Sigmoid colon (tissue), 7 donors: ENCODE results near the gene PVALB. TPM values are rescaled to one million over a fixed set of nuclear protein-coding genes. Genes with fewer than 3 reads are reported as not detected.

Source experiments
- DNase-seq: peaks from one replicate; pipeline ENCODE4 v3.0.0-alpha.2; 2019
- H3K27ac ChIP-seq, 4 donors: fragments of 200-600 bp; sonication (generic); one replicate each; pipeline ENCODE4 v1.5.1; 2016 to 2019; ENCODE audit warnings: mild to moderate bottlenecking in 1 of 4
- H3K27me3 ChIP-seq, 3 donors: fragments of 200-600 bp; sonication (generic); one replicate each; pipeline ENCODE4 v1.5.1; 2019; ENCODE audit warnings: mild to moderate bottlenecking in 1 of 3
- H3K36me3 ChIP-seq, 4 donors: fragments of 200-600 bp; sonication (generic); one replicate each; pipeline ENCODE4 v1.5.1; 2016 to 2019
- H3K4me1 ChIP-seq, 4 donors: fragments of 200-600 bp; sonication (generic); one replicate each; pipeline ENCODE4 v1.5.1; 2017 to 2019
- H3K4me3 ChIP-seq, 4 donors: fragments of 200-600 bp; sonication (generic); one replicate each; pipeline ENCODE4 v1.5.1; 2017 to 2019; ENCODE audit warnings: mild to moderate bottlenecking in 2 of 4, moderate library complexity in 1 of 4
- H3K9me3 ChIP-seq, 4 donors: fragments of 200-600 bp in 3 of 4; sonication (generic) in 3 of 4; one replicate each; pipeline versions ENCODE4 v1.5.1 to v1.6.1; 2013 to 2019
- CTCF ChIP-seq, 4 experiments: fragments of 450-650 bp in 3 of 4; fragments of 200-600 bp in 1 of 4; IDR thresholded peaks; one replicate each; pipeline ENCODE4 v1.5.1; 2016 to 2019; ENCODE audit warnings: antibody characterized with exemption in 4 of 4, mild to moderate bottlenecking in 3 of 4, moderate library complexity in 2 of 4
- EP300 ChIP-seq, 4 donors: sonication (generic); formaldehyde crosslinking; IDR thresholded peaks; one replicate each; pipeline ENCODE4 v1.6.1; 2017; ENCODE audit warnings: antibody characterized with exemption in 4 of 4
- POLR2A ChIP-seq, 2 donors: fragments of 450-650 bp; IDR thresholded peaks; one replicate each; pipeline ENCODE4 v1.6.1; 2016; ENCODE audit warnings: antibody characterized with exemption in 2 of 2, mild to moderate bottlenecking in 2 of 2, moderate library complexity in 2 of 2
- POLR2AphosphoS5 ChIP-seq, 4 donors: sonication (generic); formaldehyde crosslinking; IDR thresholded peaks; one replicate each; pipeline ENCODE4 v1.6.1; 2017; ENCODE audit warnings: antibody characterized with exemption in 4 of 4
- WGBS, 2 donors: extraction: QIAGEN DNeasy Blood & Tissue Kit; methylation state at CpG; one replicate each; pipeline ENCODE4 v1.1.7; 2013; 5-methylcytosine and 5-hydroxymethylcytosine counted together
- intact Hi-C: fragments of 100-400 bp; cut with DNase I; formaldehyde crosslinking; loops from one replicate; pipeline ENCODE4 v1.15.1; 2023
- polyA plus RNA-seq, 3 donors: library from polyadenylated mRNA; stranded (reverse); fragments of 200-250 nt; gene quantifications; one replicate each; pipeline ENCODE4 v1.2.3, GENCODE V29; 2013
- total RNA-seq, 4 donors: library from RNA; depleted of rRNA; stranded (reverse); fragments of >200 nt; gene quantifications; one replicate each; pipeline ENCODE4 v1.1.0, GENCODE V29; 2016
- donor health status: healthy with polysubstance abuse.
- donor health status: Bipolar disorder and iron deficiency.
- donor health status: healthy.

PVALB gene
- total and polyA plus RNA-seq, 7 donors: not detected

- DNase-seq: no peak
- intact Hi-C loops: loop anchor here (5.0 kb wide), 2 partner anchors 241 to 249 kb away; partner anchors contain the start of genes EIF3D, MPST and TST
- 42 to 59% methylated on average over 12 of the region's 12 CpGs for WGBS, 2 donors
- Histone ChIP-seq H3K27ac (peak overlapping the region; percentile 59 to 77 (median 72)), H3K36me3 (no peaks in the 10 kb centered on the region), H3K4me1 (peaks cover 0 to 19% (median 16%) of the 10 kb centered on the region in 4 donors), H3K9me3 (no peaks in the 10 kb centered on the region), H3K4me3 (peak overlapping the region in 3 of 4 donors; percentile 22 to 37 (median 35)), H3K27me3 (no peaks in the 10 kb centered on the region)
- TF ChIP-seq POLR2A (IDR thresholded peaks at IDR 0.05): no peak
- no peak for TF ChIP-seq POLR2AphosphoS5 (IDR thresholded peaks at IDR 0.05)
- no peak for TF ChIP-seq EP300 (IDR thresholded peaks at IDR 0.05)
- no peak for TF ChIP-seq CTCF (IDR thresholded peaks at IDR 0.05)
Measured at GRCh38 chr22:36776722-36777121, 40.1 kb downstream of the PVALB start.

- TF ChIP-seq POLR2A (IDR thresholded peaks at IDR 0.05): peak; percentile 10 to 43
- TF ChIP-seq EP300 (IDR thresholded peaks at IDR 0.05): peak in 1 of 4 donors; percentile 13
- TF ChIP-seq CTCF (IDR thresholded peaks at IDR 0.05): no peak
- TF ChIP-seq POLR2AphosphoS5 (IDR thresholded peaks at IDR 0.05): peak; percentile 64 to 87 (median 82)
- H3K27me3 ChIP-seq: no peaks in the 10 kb centered on the region
- H3K9me3 ChIP-seq: no peaks in the 10 kb centered on the region
- peak within 1 kb of the TSS; percentile 86 to 91 (median 90) for H3K27ac ChIP-seq
- 0 to 1% methylated on average over 43 of the region's 43 CpGs for WGBS, 2 donors
- intact Hi-C loops: loop anchor here (5.0 kb wide), 2 partner anchors 241 to 249 kb away; partner anchors contain the start of genes EIF3D, MPST and TST
- H3K4me1 ChIP-seq: peaks cover 0 to 17% (median 14%) of the 10 kb centered on the region in 4 donors
- DNase-seq: peak; percentile 100
- H3K4me3 ChIP-seq: peak within 1 kb of the TSS; percentile 85 to 98 (median 92)
- no peaks in the 10 kb centered on the region for H3K36me3 ChIP-seq
Measured at GRCh38 chr22:36775964-36776669, 40.7 kb downstream of the PVALB start, which contains the start of gene IFT27. IFT27 (minus strand) TSS chr22:36776119; CDS start chr22:36775707, 412 bp downstream.

DNA sequence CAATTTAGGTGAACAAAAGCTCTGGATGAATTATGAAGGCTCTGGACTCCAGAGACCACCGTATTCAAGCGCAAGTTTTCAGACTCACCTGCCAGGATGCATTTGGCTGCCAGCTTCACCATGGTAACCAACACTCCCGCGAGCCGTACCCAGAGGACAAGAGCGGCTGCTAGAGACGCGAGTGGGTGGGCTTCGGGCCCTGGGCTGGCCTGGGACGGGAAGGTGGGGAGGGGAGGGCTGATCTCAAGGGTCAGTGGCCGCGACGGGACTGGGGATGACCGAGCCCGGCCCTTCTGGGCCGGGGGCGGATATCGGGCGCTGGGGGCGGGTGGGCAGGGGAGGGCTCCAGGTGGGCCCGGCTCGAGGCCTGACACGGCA is 41.3 kb downstream of the PVALB start:
- 1% methylated on average over 23 of the region's 23 CpGs for WGBS, 2 donors

GRCh38 chr22:36773935-36774334 is 42.9 kb downstream of the PVALB start:
- Histone ChIP-seq H3K36me3 (no peaks in the 10 kb centered on the region), H3K4me1 (peaks cover 0 to 17% (median 14%) of the 10 kb centered on the region in 4 donors), H3K27me3 (no peaks in the 10 kb centered on the region), H3K9me3 (no peaks in the 10 kb centered on the region), H3K4me3 (no peak overlapping the region), H3K27ac (no peak overlapping the region)
- intact Hi-C loops: no loop called here
- TF ChIP-seq CTCF (IDR thresholded peaks at IDR 0.05) (peak in 1 of 4 experiments; percentile 19), EP300 (IDR thresholded peaks at IDR 0.05) (no peak)
- no peak for DNase-seq
- WGBS, 2 donors: 73 to 80% methylated on average over 3 of the region's 3 CpGs

More for the DNA sequence above, 41.3 kb downstream of the PVALB start:
- Histone ChIP-seq H3K4me1 (peaks cover 0 to 17% (median 14%) of the 10 kb centered on the region in 4 donors), H3K27ac (peak overlapping the region; percentile 86 to 91 (median 90)), H3K9me3 (no peaks in the 10 kb centered on the region), H3K27me3 (no peaks in the 10 kb centered on the region), H3K4me3 (peak overlapping the region; percentile 85 to 98 (median 92)), H3K36me3 (no peaks in the 10 kb centered on the region)
- intact Hi-C loops: loop anchor here (5.0 kb wide), 2 partner anchors 242 to 248 kb away; partner anchors contain the start of genes EIF3D, MPST and TST
- DNase-seq: peak; percentile 78
- no peak for TF ChIP-seq POLR2A (IDR thresholded peaks at IDR 0.05)
- no peak for TF ChIP-seq EP300 (IDR thresholded peaks at IDR 0.05)
- TF ChIP-seq CTCF (IDR thresholded peaks at IDR 0.05): no peak
- no peak for TF ChIP-seq POLR2AphosphoS5 (IDR thresholded peaks at IDR 0.05)
